ENCODE measurements around the gene MYOCOS. TPM values are rescaled to one million over a fixed set of nuclear protein-coding genes. Genes with fewer than 3 reads are reported as not detected.

Gene MYOCOS
- total RNA-seq, 4 donors from 2014 or later, result 0.83 TPM; not detected in 3

GRCh38 chr1:171635661-171636060, 13.6 kb downstream of the MYOCOS start:
- TF ChIP-seq POLR2A (IDR thresholded peaks at IDR 0.05) (no peak), CTCF (IDR thresholded peaks at IDR 0.05) (no peak)
- no peak overlapping the region for H3K27ac ChIP-seq
- H3K4me1 ChIP-seq, result no peaks in the 10 kb centered on the region
- intact Hi-C loops (cut with DNase I; ENCODE audit: low total_unique reads), result no loop called here
- DNase-seq, result no peak
- H3K27me3 ChIP-seq, result no peaks in the 10 kb centered on the region
- no peak overlapping the region for H3K4me3 ChIP-seq
- H3K9me3 ChIP-seq, result no peaks in the 10 kb centered on the region
- no peaks in the 10 kb centered on the region for H3K36me3 ChIP-seq

- Histone ChIP-seq H3K27ac (no peak overlapping the region), H3K4me1 (no peaks in the 10 kb centered on the region), H3K36me3 (no peaks in the 10 kb centered on the region), H3K9me3 (no peaks in the 10 kb centered on the region), H3K4me3 (no peak overlapping the region), H3K27me3 (no peaks in the 10 kb centered on the region)
- TF ChIP-seq POLR2A (IDR thresholded peaks at IDR 0.05), result no peak
- TF ChIP-seq CTCF (IDR thresholded peaks at IDR 0.05), result no peak
- no peak for DNase-seq
- intact Hi-C loops (cut with DNase I; ENCODE audit: low total_unique reads), result no loop called here
Measured at GRCh38 chr1:171636141-171636540, 14.1 kb downstream of the MYOCOS start.

GRCh38 chr1:171637928-171638576, 16.0 kb downstream of the MYOCOS start:
- H3K4me1 ChIP-seq, result no peaks in the 10 kb centered on the region
- TF ChIP-seq POLR2A (IDR thresholded peaks at IDR 0.05) (no peak), CTCF (IDR thresholded peaks at IDR 0.05) (no peak)
- H3K27me3 ChIP-seq, result no peaks in the 10 kb centered on the region
- intact Hi-C loops (cut with DNase I; ENCODE audit: low total_unique reads), result no loop called here
- DNase-seq, result no peak
- H3K36me3 ChIP-seq, result no peaks in the 10 kb centered on the region
- H3K27ac ChIP-seq, result no peak overlapping the region
- no peaks in the 10 kb centered on the region for H3K9me3 ChIP-seq
- no peak overlapping the region for H3K4me3 ChIP-seq

- DNase-seq, result no peak
- Histone ChIP-seq H3K27me3 (no peaks in the 10 kb centered on the region), H3K4me3 (no peak overlapping the region), H3K36me3 (no peaks in the 10 kb centered on the region), H3K27ac (no peak overlapping the region), H3K9me3 (no peaks in the 10 kb centered on the region), H3K4me1 (peaks cover 0 to 1% of the 10 kb centered on the region in 2 donors)
- intact Hi-C loops (cut with DNase I; ENCODE audit: low total_unique reads), result no loop called here
- TF ChIP-seq POLR2A (IDR thresholded peaks at IDR 0.05) (no peak), CTCF (IDR thresholded peaks at IDR 0.05) (no peak)
Measured at GRCh38 chr1:171640225-171640624, 18.2 kb downstream of the MYOCOS start.

- intact Hi-C loops (cut with DNase I; ENCODE audit: low total_unique reads), result no loop called here
- no peak overlapping the region for H3K4me3 ChIP-seq
- TF ChIP-seq CTCF (IDR thresholded peaks at IDR 0.05) (no peak), POLR2A (IDR thresholded peaks at IDR 0.05) (no peak)
- H3K9me3 ChIP-seq, result no peaks in the 10 kb centered on the region
- H3K27me3 ChIP-seq, result no peaks in the 10 kb centered on the region
- peaks cover 0 to 7% of the 10 kb centered on the region in 2 donors for H3K4me1 ChIP-seq
- DNase-seq, result no peak
- H3K27ac ChIP-seq, result no peak overlapping the region
- no peaks in the 10 kb centered on the region for H3K36me3 ChIP-seq
Measured at GRCh38 chr1:171641076-171641864, 19.2 kb downstream of the MYOCOS start.
